Stimulated activated CD8-positive, alpha-beta memory T cell treated with anti-CD3 and anti-CD28 coated beads, Interleukin-12 subunit alpha, Interleukin-12 subunit beta, amount 100 ng/mL, for 24 hours (primary cell): ENCODE results near the gene CBARP.

Experiments
- DNase-seq: peaks from one replicate; pipeline ENCODE4 v3.0.0-alpha.2; 2020; ENCODE audit errors: extremely low read depth

Gene CBARP

DNA sequence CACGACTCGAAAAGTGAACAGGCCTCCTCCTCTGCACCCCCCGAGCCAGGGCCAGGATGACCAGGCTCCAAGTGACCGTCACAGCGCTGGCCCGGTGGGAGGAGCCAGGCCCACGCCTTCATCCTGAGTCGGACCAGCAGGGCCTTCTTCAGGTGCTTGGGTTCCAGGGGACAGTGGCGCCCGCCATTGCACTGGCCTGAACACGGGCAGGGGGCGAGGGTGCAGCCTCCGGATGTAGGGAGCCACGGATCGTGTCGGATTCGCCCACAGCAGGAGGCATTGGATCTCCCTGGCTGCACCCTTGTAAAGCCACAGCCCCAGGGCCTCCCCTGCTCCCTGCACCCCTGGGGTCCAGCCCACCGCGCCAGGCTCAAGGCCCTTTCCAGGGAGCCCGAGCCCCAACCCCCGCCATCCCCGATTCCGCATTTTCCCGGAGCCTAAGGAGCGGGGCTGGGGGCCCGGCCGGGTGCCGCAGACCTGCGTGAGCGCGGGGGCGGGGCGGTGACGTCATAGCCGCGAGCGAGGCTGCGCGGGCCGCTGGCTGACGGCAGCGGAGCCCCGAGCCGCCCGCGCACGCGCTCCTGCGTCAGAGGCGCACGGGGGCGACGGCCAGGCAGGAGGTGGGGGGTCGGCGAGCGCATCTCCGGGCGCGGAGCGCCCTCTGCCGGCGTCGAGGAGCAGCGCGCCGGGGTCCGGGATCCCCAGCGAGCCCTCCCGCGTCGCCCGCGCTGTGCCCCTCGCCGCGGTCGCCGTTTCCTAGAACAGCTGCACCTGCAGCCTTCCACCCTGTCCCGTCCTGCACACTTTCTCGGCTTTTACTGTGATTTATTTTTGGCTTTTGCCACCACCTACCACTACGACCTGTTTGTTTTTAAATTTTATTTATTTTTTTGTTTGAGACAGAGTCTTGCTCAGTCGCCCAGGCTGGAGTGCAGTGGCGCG, 2.3 kb upstream of the CBARP start:
- peak; percentile 85 for DNase-seq

- DNase-seq = no peak
Observed at GRCh38 chr19:1239420-1239795, 1.6 kb upstream of the CBARP start.

- no peak for DNase-seq
Observed at GRCh38 chr19:1238369-1239303, 831 bp upstream of the CBARP start.

- DNase-seq = no peak
Observed at GRCh38 chr19:1237027-1237659, 662 bp downstream of the CBARP start.

GRCh38 chr19:1236576-1236975, 1.2 kb downstream of the CBARP start:
- no peak for DNase-seq

GRCh38 chr19:1235625-1236538, 1.9 kb downstream of the CBARP start:
- no peak for DNase-seq

DNA sequence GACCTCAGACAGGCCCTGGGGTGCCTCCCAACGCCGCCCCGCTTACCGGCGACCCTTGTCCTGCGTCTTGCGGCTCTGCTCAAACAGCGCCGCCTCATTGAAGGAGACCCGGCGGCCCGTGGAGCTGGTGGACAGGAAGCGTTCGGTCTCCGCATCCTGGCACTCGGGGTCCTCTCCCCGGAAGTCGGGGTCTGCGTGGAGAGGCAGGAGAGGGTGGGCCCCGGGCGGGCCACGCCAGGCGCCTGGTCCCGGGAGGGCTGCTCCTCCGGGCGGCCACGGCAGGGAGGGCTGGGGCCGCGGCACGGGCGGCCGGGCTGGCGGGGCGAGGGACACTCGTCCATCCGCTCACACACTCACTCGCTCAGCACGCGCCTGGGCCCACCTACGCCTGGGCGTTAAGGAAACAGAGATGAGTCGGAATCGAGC, 2.8 kb downstream of the CBARP start:
- DNase-seq = no peak

DNA sequence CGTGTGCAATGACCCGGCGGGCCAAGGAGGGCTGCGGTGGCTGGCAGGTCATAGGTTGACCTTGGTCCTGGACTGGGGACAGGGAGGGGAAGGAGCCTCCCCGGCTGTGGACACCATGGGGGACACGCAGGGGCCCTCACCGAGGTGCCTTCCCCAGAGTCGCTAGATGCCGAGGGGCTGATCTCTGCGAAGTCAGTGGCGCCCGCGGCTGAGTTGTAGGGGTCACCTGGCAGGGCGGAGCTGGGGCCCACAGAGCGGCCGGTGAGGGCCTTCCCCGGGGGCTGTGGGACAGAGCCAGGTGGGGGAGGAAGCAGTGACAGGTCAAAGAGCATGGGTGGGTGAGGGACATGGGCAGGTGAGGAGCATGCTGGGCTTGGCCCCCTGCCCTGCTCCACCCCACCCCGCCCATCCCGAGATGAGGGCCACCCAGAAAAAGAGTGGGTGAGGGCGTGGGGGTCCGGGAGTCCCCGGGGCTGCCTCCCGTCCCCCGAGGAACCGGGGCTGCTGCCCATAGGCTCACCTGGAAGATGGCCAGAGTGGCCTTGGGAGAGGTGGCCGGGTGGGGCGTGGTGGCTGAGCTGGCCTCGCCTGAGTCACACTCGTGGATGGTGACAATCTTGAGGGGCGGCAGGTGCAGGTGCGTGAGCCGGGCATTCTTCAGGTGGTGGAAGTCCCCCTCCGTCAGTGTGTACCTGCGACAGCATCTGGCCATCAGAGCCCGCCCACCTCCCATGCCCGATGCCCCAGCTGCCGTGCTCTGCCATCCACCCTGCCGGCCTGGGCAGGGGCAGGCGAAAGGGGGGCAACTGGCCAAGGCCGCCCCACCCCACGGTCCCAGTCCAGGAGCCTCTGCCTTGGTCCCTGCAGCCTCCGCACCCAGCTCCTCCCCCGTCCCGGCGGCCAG, 3.5 kb downstream of the CBARP start:
- DNase-seq = no peak

- DNase-seq = no peak
Observed at GRCh38 chr19:1233115-1233667, 4.6 kb downstream of the CBARP start.

DNA sequence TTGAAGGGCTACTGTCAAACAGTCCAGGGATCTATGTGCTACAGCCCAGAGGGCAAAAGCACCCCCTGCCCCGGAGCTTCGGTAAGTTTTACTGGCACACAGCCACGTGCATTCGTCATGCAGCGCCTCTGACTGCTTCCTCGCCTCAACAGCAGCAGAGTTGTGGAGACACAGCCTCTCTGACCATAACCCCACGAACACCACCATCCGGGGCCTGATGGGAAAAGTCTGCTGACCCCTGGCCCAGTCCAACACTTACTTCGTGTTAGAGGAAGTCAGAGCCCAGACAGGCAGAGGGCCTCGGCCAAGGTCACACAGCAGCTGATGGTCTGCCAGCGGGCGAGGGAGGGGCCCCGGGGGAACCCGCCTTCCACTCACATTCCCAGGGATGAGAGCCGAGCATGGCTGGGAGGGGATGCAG, 5.1 kb downstream of the CBARP start:
- no peak for DNase-seq

- no peak for DNase-seq
Observed at GRCh38 chr19:1231729-1232637, 5.8 kb downstream of the CBARP start.

DNA sequence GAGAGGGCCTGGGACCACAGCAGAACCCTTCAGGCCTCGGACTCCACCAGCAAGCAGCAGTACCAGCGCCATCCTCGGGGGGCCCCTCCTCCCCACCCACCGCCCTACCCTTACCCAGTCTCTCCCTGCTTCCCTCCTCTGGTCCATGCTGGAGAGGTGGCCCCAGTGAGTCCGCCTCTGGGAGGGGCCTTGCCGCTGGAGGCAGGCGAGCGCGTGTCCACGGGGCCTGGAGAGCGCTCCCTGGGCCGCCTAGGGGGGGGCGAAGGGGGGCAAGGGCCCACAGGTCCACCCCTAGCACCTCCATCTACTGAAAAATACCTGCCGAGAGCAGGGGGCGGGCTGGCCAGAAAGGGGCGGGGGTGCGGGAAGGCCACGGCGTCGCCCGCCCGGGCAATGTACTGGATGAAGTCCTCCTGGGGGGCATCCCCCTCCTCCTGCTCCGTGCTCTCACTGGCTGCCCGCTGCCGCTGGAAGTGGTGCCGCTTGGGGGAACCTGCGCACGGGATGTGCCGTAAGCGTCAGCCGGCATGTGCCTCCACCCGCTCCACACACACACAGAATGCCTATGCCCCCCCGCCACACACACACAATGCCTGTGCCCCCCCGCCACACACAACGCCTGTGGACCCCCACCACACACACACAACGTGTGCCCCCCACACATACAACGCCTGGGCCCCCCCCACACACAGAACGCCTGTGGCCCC, 6.9 kb downstream of the CBARP start:
- no peak for DNase-seq

DNA sequence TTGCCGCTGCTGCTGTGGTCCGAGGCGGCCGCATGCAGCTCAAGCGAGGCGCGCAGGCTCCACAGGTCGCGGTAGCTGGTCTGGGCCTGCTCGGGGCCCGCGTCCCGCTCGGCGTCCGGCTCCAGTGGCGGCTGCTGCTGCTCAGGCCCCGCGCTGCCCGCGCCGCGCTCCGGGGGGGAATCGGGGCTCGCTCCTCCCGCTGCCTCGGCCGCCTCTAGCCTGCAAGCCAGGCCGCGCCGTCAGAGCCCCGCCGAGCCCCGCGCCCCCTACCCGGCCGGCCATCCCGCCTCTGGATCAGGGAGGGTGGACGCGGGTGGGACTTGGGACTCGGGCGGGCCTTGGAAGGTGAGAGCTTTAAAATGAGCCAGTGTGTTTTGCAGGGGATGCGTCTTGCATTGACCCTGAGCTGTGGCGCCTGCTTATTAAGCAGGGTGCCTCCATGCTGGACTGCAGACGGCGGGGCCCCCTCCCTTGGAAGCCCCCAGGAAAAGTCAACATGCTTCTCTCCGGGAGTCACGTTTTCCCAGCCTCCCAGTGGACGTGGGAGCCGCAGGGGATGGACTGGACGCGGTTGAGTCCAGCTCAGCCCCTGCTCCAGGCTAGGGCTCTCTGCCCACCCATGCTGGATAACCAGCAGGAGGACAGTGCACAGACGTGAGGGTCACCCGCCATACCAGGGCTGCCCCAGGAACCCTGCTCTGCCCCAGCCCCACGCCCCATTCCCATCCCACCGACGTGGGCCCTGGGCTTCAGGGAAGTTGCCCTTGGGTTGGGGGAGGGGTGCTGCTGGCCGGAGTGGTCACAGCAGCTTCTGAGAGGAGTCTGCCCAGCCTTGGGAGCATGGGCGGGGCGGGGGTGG, 7.7 kb downstream of the CBARP start:
- no peak for DNase-seq

- DNase-seq = no peak
Observed at GRCh38 chr19:1229056-1229923, 8.5 kb downstream of the CBARP start.

DNA sequence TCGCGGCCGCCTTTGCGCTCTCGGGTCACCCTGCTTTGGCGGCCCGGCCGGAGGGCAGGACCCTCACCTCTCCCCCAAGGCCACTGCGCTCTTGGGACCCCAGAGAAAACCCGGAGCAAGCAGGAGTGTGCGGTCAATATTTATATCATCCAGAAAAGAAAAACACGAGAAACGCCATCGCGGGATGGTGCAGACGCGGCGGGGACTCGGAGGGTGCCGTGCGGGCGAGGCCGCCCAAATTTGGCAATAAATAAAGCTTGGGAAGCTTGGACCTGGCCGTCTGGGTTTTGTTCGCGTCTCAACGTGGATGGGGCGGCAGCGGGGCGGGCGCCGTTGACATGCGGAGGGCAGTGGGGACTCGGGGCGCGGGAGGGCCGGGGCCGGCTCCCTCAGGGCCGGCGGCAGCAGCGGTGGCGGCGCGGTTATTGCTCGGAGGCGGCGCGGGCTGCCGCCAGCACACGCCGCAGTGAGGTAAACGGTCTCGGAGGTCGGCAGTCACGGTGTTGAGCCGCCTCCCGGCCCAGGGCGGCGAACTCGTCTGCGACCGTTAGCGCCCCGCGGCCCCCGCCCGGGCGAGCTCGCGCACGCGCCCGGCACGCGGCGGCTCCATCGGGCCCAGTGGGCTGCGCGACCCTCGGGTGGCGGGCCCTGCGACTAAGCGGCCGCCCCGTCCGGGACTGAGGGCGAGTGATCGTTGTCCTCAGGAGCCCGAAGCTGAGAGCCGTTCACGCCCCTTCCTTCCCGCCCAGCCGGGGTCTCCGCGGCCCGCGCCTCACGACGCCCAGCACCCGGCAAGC, 9.4 kb downstream of the CBARP start:
- no peak for DNase-seq
